Measurements from ENCODE around the gene SLC25A4. TPM values are rescaled to one million over a fixed set of nuclear protein-coding genes. Genes with fewer than 3 reads are reported as not detected.

The SLC25A4 gene
- total and polyA plus RNA-seq, 10 of the 15 experiments (the other 5 are each of a cell fraction or from before 2014, with no cell fraction given): 12.6 to 161 (median 38.2) TPM

GRCh38 chr4:185101354-185101890 is 41.6 kb upstream of the SLC25A4 start (continued):
- TF ChIP-seq, protein P1, sequence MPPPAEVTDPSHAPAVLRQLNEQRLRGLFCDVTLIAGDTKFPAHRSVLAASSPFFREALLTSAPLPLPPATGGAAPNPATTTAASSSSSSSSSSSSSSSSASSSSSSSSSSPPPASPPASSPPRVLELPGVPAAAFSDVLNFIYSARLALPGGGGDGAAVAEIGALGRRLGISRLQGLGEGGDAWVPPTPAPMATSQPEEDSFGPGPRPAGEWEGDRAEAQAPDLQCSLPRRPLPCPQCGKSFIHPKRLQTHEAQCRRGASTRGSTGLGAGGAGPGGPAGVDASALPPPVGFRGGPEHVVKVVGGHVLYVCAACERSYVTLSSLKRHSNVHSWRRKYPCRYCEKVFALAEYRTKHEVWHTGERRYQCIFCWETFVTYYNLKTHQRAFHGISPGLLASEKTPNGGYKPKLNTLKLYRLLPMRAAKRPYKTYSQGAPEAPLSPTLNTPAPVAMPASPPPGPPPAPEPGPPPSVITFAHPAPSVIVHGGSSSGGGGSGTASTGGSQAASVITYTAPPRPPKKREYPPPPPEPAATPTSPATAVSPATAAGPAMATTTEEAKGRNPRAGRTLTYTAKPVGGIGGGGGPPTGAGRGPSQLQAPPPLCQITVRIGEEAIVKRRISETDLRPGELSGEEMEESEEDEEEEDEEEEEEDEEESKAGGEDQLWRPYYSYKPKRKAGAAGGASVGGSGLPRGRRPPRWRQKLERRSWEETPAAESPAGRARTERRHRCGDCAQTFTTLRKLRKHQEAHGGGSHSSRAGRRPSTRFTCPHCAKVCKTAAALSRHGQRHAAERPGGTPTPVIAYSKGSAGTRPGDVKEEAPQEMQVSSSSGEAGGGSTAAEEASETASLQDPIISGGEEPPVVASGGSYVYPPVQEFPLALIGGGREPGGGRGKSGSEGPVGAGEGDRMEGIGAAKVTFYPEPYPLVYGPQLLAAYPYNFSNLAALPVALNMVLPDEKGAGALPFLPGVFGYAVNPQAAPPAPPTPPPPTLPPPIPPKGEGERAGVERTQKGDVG (CRISPR knock-in tag; IDR thresholded peaks at IDR 0.05): no peak
- no peak for TF ChIP-seq RELA (IDR thresholded peaks at IDR 0.05; ENCODE audit: borderline replicate concordance, partially characterized antibody)
- no peak for TF ChIP-seq BMI1 (IDR thresholded peaks at IDR 0.05; ENCODE audit: borderline replicate concordance)
- TF ChIP-seq SMC3 (IDR thresholded peaks at IDR 0.05; ENCODE audit: borderline replicate concordance, low read length): no peak
- no peak for TF ChIP-seq LARP7 (IDR thresholded peaks at IDR 0.05)
- TF ChIP-seq NBN (IDR thresholded peaks at IDR 0.05): no peak
- TF ChIP-seq SRF (IDR thresholded peaks at IDR 0.05; ENCODE audit: low read depth in 2 of 2, low read length in 2 of 2): no peak
- no peak for TF ChIP-seq MXI1 (IDR thresholded peaks at IDR 0.05; ENCODE audit: low read depth, low read length)
- TF ChIP-seq SUZ12 (IDR thresholded peaks at IDR 0.05; ENCODE audit: unreplicated experiment): no peak

DNA sequence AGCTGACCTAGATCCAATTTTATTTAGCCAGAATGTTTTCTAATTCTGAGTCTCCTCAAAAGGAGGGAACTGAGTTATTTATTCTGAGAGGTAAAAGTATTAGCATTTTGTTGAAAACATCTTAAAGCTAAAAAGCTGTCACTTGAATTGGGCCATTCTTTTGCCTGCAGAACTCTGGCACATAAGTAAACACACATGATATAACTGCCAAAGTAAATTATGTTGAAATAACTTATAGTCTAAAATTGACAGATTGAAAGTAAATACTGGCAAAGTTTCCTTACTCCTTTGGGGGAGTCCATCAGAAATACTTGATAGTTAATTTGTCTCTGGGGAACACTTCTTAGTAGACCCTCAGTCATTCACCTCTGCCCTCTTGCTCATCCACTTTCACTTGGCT is 38.3 kb upstream of the SLC25A4 start:
- H4K20me1 ChIP-seq (ENCODE audit: control insufficient read depth, insufficient read depth): no peaks in the 10 kb centered on the region
- in situ Hi-C loops (cut with MboI) (no loop called here), intact Hi-C loops (cut with micrococcal nuclease; ENCODE audit: unreplicated experiment) (no loop called here)
- no peaks in the 10 kb centered on the region for H3K36me3 ChIP-seq (ENCODE audit: control insufficient read depth in 2 of 2, insufficient read depth in 2 of 2, low read length in 1 of 2)
- SMC1A ChIA-PET (ENCODE audit: uncharacterized antibody, unreplicated experiment): no interaction called here
- no peak overlapping the region for H3K4me3 ChIP-seq
- H3K9me3 ChIP-seq (replicated peaks; ENCODE audit: control insufficient read depth, insufficient read depth, low read length): no peaks in the 10 kb centered on the region
- FAIRE-seq: no peak
- POLR2A ChIA-PET: no interaction called here
- no TSS peak for BruUV-seq (replicated peaks)
- no peak; the same call in 2 of the 3 replicates for ATAC-seq
- H3K27me3 ChIP-seq (replicated peaks in 1 of 2; ENCODE audit: control insufficient read depth in 2 of 2, insufficient read depth in 2 of 2, low read length in 1 of 2): peaks cover 2 to 8% of the 10 kb centered on the region in 2 experiments
- CTCF ChIA-PET: interaction anchor here (1.7 kb wide), 1 partner anchor 9 kb away, joined by 8 read pairs; no protein-coding TSS in a partner anchor
- RAD21 ChIA-PET (ENCODE audit: unreplicated experiment): no interaction called here
- H3K27ac ChIP-seq (ENCODE audit: control insufficient read depth, insufficient read depth): no peak overlapping the region
- H2AFZ ChIP-seq (ENCODE audit: control insufficient read depth, low read depth, low read length): no peak overlapping the region
- DNase-seq (ENCODE audit: low read depth, low spot score): no peak
- H3K9ac ChIP-seq (ENCODE audit: control insufficient read depth, insufficient read depth, low read length): no peak overlapping the region
- peaks cover 3% of the 10 kb centered on the region; the same call in 1 of the 2 replicates for H3K4me1 ChIP-seq (ENCODE audit: control insufficient read depth, insufficient read depth, low read length)
- no peaks in the 10 kb centered on the region for H3K79me2 ChIP-seq (ENCODE audit: control insufficient read depth, insufficient read depth, low read length)
- H3K4me2 ChIP-seq (ENCODE audit: control insufficient read depth, insufficient read depth): 0 out of 2 replicates have a peak overlapping the region, but pooled peaks have one; percentile 9
- no peak for TF ChIP-seq E4F1 (IDR thresholded peaks at IDR 0.05; ENCODE audit: borderline replicate concordance, partially characterized antibody)
- no peak for TF ChIP-seq RAD51 (IDR thresholded peaks at IDR 0.05)
- no peak for TF ChIP-seq CHD2 (IDR thresholded peaks at IDR 0.05; ENCODE audit: borderline replicate concordance, low read depth, low read length)
- TF ChIP-seq, protein P2, sequence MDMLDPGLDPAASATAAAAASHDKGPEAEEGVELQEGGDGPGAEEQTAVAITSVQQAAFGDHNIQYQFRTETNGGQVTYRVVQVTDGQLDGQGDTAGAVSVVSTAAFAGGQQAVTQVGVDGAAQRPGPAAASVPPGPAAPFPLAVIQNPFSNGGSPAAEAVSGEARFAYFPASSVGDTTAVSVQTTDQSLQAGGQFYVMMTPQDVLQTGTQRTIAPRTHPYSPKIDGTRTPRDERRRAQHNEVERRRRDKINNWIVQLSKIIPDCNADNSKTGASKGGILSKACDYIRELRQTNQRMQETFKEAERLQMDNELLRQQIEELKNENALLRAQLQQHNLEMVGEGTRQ (IDR thresholded peaks at IDR 0.05; ENCODE audit: borderline replicate concordance, low read depth, low read length): no peak
- TF ChIP-seq, protein P3, sequence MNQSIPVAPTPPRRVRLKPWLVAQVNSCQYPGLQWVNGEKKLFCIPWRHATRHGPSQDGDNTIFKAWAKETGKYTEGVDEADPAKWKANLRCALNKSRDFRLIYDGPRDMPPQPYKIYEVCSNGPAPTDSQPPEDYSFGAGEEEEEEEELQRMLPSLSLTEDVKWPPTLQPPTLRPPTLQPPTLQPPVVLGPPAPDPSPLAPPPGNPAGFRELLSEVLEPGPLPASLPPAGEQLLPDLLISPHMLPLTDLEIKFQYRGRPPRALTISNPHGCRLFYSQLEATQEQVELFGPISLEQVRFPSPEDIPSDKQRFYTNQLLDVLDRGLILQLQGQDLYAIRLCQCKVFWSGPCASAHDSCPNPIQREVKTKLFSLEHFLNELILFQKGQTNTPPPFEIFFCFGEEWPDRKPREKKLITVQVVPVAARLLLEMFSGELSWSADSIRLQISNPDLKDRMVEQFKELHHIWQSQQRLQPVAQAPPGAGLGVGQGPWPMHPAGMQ (IDR thresholded peaks at IDR 0.05; ENCODE audit: borderline replicate concordance): no peak
- no peak for TF ChIP-seq EZH2 (IDR thresholded peaks at IDR 0.05; ENCODE audit: borderline replicate concordance, control insufficient read depth, low read depth, low read length)
- TF ChIP-seq POLR2A (IDR thresholded peaks at IDR 0.05; ENCODE audit: low read depth, low read length): no peak
- no peak for TF ChIP-seq ESRRA (IDR thresholded peaks at IDR 0.05; ENCODE audit: low read length)
